ENCODE measurements around the gene SCGB1D4.
"Not testable (repeated sequence)": the region's sequence is repeated elsewhere in the genome, so short reads cannot be mapped to it uniquely, and the experiment has no call there.

The SCGB1D4 gene

DNA sequence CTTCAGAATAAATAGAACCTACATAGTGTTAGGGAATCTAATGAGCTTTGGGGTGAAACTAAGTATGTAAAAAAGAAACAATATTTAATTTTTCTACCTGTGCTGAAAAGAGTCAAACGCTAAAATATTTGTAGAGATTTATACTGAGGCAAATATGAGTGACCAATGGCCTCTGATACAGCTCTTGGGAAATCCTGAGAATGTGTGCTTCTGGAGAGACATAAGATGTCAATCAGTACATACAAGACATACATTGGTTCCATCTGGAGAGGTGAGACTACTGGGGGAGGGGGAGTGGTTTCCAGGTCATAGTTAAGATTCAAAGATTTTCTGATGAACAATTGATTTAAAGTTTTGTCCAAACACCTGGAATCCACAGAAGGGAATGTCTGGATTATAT lies 39.3 kb upstream of the SCGB1D4 start:
- Histone ChIP-seq H3K36me3 (peaks cover 43% of the 10 kb centered on the region), H3K9me3 (ENCODE audit: severe bottlenecking) (no peaks in the 10 kb centered on the region), H3K27me3 (ENCODE audit: insufficient read depth, low read depth, severe bottlenecking) (no peaks in the 10 kb centered on the region), H3K27ac (peak overlapping the region; percentile 88), H3K4me3 (ENCODE audit: low read depth, low read length) (peak overlapping the region; percentile 94)
- DNase-seq, result no peak
- TF ChIP-seq, protein P1, sequence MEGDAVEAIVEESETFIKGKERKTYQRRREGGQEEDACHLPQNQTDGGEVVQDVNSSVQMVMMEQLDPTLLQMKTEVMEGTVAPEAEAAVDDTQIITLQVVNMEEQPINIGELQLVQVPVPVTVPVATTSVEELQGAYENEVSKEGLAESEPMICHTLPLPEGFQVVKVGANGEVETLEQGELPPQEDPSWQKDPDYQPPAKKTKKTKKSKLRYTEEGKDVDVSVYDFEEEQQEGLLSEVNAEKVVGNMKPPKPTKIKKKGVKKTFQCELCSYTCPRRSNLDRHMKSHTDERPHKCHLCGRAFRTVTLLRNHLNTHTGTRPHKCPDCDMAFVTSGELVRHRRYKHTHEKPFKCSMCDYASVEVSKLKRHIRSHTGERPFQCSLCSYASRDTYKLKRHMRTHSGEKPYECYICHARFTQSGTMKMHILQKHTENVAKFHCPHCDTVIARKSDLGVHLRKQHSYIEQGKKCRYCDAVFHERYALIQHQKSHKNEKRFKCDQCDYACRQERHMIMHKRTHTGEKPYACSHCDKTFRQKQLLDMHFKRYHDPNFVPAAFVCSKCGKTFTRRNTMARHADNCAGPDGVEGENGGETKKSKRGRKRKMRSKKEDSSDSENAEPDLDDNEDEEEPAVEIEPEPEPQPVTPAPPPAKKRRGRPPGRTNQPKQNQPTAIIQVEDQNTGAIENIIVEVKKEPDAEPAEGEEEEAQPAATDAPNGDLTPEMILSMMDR (IDR thresholded peaks at IDR 0.05; ENCODE audit: low read depth, low read length), result no peak

DNA sequence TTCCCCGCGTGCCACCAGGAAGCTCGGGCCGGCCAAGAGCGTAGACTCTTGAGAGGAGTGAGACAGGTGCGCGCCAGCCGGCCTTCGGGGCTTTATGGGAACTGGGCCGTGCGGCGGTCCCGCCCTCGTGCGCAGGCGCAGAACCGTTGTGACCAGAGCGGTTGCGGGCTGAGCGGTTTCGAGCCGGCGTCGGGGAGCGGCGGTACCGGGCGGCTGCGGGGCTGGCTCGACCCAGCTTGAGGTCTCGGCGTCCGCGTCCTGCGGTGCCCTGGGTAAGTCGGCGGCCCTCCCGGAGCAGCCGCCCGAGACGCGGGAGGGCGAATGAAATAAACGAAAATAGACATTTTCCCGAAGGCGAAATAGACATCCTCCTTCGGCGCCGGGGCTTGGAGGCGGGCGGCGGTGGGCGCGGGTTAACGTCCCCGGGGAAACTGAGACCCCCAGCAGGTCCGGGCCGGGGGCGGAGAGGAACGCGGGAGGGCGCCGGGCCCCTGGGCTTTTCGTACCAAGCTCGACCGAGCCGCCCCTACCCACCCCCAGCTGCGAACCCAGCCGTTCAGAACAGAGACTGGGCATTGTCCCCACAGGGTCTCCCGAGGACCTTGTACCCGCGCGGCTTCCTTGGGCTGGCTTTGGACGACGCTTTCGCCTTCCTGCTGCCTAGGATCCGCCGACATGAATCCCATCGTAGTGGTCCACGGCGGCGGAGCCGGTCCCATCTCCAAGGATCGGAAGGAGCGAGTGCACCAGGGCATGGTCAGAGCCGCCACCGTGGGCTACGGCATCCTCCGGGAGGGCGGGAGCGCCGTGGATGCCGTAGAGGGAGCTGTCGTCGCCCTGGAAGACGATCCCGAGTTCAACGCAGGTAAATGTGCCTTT lies 38.7 kb upstream of the SCGB1D4 start, which contains the start of gene ASRGL1:
Gene ASRGL1 (plus strand): TSS at position 146 of the 879 bp plus-strand sequence. CDS start 530 bp downstream, at position 676.
- H3K4me3 ChIP-seq (ENCODE audit: low read depth, low read length), result peak within 1 kb of the TSS; percentile 94
- no peaks in the 10 kb centered on the region for H3K27me3 ChIP-seq (ENCODE audit: insufficient read depth, low read depth, severe bottlenecking)
- peak; percentile 94 for DNase-seq
- TF ChIP-seq, protein P1 (IDR thresholded peaks at IDR 0.05; ENCODE audit: low read depth, low read length), result no peak
- H3K36me3 ChIP-seq, result peaks cover 37% of the 10 kb centered on the region
- peak within 1 kb of the TSS; percentile 88 for H3K27ac ChIP-seq
- no peaks in the 10 kb centered on the region for H3K9me3 ChIP-seq (ENCODE audit: severe bottlenecking)

DNA sequence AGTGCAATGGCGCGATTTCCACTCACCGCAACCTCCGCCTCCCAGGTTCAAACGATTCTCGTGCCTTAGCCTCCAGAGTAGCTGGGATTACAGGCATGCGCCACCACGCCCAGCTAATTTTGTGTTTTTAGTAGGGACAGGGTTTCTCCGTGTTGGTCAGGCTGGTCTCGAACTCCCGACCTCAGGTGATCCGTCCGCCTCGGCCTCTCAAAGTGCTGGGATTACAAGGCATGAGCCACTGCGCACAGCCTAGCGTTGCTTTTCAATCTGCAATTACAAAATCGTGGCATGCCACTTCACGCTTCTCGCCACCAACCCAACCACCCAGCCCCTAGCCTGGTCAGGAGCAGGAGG lies 38.1 kb upstream of the SCGB1D4 start:
- H3K9me3 ChIP-seq (ENCODE audit: severe bottlenecking); H3K27me3 ChIP-seq (ENCODE audit: insufficient read depth, low read depth, severe bottlenecking); DNase-seq: not testable (repeated sequence)
- H3K27ac ChIP-seq, result peak overlapping the region; percentile 88
- H3K36me3 ChIP-seq, result peaks cover 31% of the 10 kb centered on the region
- H3K4me3 ChIP-seq (ENCODE audit: low read depth, low read length), result peak overlapping the region; percentile 94

DNA sequence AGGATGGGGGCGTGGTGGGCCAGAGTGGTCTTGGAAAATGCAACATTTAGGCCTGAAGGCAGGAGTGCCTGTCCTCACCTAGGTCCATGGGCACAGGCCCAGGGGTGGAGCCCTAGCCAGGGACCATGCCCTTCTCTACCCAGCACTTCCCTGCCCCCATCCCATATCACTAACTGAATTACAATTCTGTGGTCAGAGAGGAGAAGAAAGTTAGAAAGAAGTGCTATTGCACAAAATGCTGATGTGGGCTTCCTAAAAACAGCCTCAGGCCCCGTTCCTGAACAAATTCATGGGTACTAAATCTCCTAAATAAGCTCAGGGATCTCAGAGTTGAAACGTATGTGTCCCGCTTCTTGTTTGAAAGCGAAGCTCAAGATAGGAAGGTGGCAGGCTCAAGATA lies 34.9 kb upstream of the SCGB1D4 start:
- Histone ChIP-seq H3K9me3 (ENCODE audit: severe bottlenecking) (no peaks in the 10 kb centered on the region), H3K27ac (no peak overlapping the region), H3K4me3 (ENCODE audit: low read depth, low read length) (no peak overlapping the region), H3K36me3 (no peaks in the 10 kb centered on the region; the same call in 1 of the 2 replicates), H3K27me3 (ENCODE audit: insufficient read depth, low read depth, severe bottlenecking) (no peaks in the 10 kb centered on the region)
- TF ChIP-seq, protein P1 (IDR thresholded peaks at IDR 0.05; ENCODE audit: low read depth, low read length), result no peak
- no peak for DNase-seq

DNA sequence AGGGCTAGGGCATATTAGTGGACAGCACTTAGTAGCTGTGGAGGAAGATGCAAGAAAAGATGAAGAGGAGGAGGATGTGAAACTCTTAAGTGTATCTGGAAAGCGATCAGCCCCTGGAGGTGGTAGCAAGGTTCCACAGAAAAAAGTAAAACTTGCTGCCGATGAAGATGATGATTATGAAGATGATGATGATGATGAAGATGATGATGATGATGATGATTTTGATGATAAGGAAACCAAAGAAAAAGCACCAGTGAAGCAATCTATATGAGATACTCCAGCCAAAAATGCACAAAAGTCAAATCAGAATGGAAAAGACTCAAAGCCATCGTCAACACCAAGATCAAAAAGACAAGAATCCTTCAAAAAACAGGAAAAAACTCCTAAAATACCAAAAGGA lies 32.4 kb upstream of the SCGB1D4 start:
- H3K9me3 ChIP-seq (ENCODE audit: severe bottlenecking); H3K27ac ChIP-seq; H3K4me3 ChIP-seq (ENCODE audit: low read depth, low read length); H3K36me3 ChIP-seq; H3K27me3 ChIP-seq (ENCODE audit: insufficient read depth, low read depth, severe bottlenecking); DNase-seq: not testable (repeated sequence)

DNA sequence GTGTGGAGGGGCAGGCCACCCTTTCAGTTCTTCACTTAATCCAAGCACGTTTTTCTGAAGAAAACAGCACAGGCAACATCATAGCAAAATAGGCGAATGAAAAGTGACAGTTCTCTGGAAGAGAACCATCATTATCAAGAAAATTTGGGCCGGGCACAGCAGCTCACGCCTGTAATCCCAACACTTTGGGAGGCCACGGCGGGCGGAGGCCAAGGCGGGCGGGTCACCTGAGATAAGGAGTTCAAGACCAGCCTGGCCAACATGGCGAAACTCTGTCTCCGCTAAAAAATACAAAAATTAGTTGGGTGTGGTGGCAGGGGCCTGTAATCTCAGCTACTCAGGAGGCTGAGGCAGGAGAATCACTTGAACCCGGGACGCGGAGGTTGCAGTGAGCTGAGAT lies 28.7 kb upstream of the SCGB1D4 start:
- peak overlapping the region; percentile 31 for H3K27ac ChIP-seq
- not testable (repeated sequence) for H3K36me3 ChIP-seq; H3K4me3 ChIP-seq (ENCODE audit: low read depth, low read length); H3K27me3 ChIP-seq (ENCODE audit: insufficient read depth, low read depth, severe bottlenecking); H3K9me3 ChIP-seq (ENCODE audit: severe bottlenecking); DNase-seq

DNA sequence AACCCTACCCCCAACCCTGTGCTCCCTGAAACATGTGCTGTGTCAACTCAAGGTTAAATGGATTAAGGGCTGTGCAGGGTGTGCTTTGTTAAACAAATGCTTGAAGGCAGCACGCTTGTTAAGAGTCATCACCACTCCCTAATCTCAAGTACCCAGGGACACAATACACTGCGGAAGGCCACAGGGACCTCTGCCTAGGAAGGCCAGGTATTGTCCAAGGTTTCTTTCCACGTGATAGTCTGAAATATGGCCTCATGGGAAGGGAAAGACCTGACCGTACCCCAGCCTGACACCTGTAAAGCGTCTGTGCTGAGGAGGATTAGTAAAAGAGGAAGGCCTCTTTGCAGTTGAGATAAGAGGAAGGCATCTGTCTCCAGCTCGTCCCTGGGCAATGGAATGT lies 27.8 kb upstream of the SCGB1D4 start:
- peak overlapping the region; percentile 4 for H3K27ac ChIP-seq
- not testable (repeated sequence) for H3K9me3 ChIP-seq (ENCODE audit: severe bottlenecking); H3K36me3 ChIP-seq; H3K4me3 ChIP-seq (ENCODE audit: low read depth, low read length); H3K27me3 ChIP-seq (ENCODE audit: insufficient read depth, low read depth, severe bottlenecking)
- peak; percentile 60 for DNase-seq

DNA sequence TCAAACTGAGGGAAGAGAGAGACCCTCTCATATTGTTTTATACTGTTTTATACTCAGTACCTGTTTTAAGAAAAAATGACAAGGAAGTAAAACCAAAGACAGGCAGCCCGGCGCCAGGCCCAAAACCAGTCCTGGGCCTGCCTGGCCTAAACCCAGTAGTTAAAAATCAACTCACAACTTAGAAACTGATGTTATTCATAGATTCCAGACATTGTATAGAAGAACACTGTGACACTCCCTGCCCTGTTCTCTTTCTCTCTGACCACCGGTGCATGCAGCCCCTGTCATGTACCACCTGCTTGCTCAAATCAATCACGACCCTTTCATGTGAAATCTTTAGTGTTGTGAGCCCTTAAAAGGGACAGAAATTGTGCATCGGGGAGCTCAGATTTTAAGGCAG lies 26.9 kb upstream of the SCGB1D4 start:
- not testable (repeated sequence) for H3K36me3 ChIP-seq; H3K27me3 ChIP-seq (ENCODE audit: insufficient read depth, low read depth, severe bottlenecking); H3K27ac ChIP-seq; H3K4me3 ChIP-seq (ENCODE audit: low read depth, low read length); DNase-seq; H3K9me3 ChIP-seq (ENCODE audit: severe bottlenecking)
